Stimulated activated CD8-positive, alpha-beta memory T cell treated with anti-CD3 and anti-CD28 coated beads, Interleukin-12 subunit alpha, Interleukin-12 subunit beta, amount 100 ng/mL, for 4 hours (primary cell): ENCODE results near the gene EXOC4.

ENCODE experiments used
- DNase-seq: peaks from one replicate; pipeline ENCODE4 v3.0.0-alpha.2; 2020; ENCODE audit warnings: low read depth

The EXOC4 gene

GRCh38 chr7:133491846-133492652 lies 239.2 kb downstream of the EXOC4 start:
- no peak for DNase-seq

DNA sequence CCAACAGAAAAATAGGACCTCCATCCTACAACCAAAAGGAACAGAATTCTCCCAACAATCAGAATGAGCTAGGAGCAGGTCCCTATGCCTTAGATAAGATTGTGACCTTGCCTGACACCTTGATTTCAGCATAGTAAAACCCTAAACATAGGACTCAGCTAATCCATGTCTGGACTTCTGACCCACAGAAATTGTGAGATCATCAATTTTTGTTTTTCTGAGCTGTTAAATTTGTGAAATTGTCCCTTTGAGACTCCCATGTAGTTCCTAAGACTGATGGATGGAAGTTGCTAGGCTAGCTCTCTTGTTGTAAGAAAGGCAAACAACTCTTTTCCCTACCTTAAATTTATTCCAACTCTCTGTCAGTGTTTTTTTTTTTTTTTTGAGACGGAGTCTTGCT lies 244.2 kb downstream of the EXOC4 start:
- no peak for DNase-seq

GRCh38 chr7:133501771-133502170 lies 248.9 kb downstream of the EXOC4 start:
- DNase-seq, result no peak

DNA sequence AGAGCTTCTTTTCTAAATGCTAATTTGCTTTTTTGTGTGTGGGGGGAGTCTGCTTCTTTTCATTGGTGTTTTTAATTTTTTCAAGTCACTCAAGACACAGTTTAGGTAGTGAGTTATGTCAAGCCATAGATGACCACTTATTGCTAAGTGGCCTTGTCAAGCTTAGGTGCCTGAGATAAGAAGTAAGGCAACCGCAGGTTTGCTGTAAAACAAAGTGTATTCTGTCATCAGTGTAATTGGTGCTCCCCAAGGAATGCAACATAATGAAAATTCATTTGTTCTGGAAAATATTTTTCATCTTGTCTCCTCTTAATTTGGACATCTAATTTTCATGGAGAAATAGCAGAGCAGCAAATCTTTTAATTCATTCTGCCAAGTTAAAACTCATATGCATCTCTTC lies 249.6 kb downstream of the EXOC4 start:
- DNase-seq, result no peak

DNA sequence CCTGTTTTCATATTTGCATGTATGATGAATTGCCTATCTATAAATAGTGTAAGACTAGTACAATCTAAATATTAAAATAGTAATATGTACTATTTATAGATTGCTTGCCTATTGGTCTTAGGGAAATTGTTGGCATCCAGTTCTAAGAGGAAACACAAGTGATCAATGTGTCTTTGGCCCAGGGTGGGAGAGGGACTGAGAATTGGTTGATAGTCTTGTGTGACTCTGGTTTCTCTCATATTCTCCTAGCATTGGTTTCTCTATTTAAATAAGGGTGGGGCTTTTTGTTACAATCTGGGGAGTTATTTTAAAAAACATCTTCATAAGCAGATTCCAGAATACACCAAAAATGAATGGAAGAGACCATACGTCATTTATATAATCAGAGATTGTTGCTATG lies 250.1 kb downstream of the EXOC4 start:
- DNase-seq, result no peak

- DNase-seq, result no peak
These were observed 251.9 kb downstream of the EXOC4 start for GRCh38 chr7:133504825-133505224.

DNA sequence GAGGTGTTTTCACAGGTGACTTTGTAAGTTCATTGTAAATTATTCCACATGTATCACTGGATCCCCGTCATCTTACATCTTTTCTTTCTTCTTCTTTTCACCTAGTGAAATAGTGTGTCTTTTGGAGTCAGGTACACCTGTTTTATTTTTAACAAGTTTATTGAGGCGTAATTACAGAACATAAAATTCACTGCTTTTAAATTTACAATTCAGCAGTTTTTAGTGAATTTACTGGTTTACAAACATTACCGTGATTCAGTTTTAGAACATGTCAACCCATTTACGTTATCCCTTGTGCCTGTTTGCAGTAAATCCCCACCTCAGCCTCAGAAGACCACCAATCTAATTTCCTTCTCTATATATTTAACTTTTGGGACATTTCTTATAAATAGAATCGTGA lies 256.9 kb downstream of the EXOC4 start:
- no peak for DNase-seq

GRCh38 chr7:133510326-133511055 lies 257.6 kb downstream of the EXOC4 start:
- DNase-seq, result no peak

- no peak for DNase-seq
These were observed 258.4 kb downstream of the EXOC4 start for GRCh38 chr7:133511252-133511651.

- no peak for DNase-seq
These were observed 258.8 kb downstream of the EXOC4 start for GRCh38 chr7:133511708-133512107.

GRCh38 chr7:133512560-133512959 lies 259.7 kb downstream of the EXOC4 start:
- no peak for DNase-seq

GRCh38 chr7:133513608-133514007 lies 260.7 kb downstream of the EXOC4 start:
- DNase-seq, result no peak

- no peak for DNase-seq
These were observed 261.7 kb downstream of the EXOC4 start for GRCh38 chr7:133514551-133514950.

DNA sequence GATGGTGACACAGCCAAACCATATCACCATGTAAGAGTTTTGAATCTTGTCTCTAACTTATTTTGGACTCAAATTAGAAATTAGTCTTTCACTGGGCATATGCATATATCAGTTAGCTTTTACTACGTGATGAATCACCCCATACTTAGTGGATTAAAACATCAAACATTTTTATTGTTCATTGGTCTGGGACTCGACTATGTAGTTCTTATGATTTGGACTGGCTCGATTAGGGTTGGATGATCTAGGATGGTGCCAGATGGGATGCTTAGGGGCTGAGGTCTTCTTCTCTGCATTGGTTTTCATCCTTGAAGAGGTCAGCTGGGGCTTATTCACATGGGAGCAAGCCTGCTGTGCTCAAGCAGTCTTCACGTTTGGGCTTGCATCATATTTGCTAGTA lies 264.9 kb downstream of the EXOC4 start:
- DNase-seq, result no peak

DNA sequence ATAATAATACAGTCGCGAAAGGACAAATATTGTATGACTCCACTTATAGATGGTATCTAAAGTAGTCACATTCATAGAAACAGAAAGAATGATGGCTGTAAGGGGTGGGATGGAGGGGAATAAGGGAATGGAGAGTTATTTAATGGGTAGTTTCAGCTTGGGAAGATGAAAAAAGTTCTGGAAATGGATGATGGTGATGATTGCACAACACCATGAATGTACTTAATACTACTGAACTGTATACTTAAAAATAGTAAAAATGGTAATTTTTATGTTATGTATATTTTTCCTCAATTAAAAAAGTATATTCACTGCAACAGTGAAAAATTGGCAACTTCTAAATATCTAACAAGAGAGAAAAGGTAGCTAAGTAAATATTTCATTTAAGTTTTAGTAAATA lies 265.8 kb downstream of the EXOC4 start:
- no peak for DNase-seq

- DNase-seq, result no peak
These were observed 267.4 kb downstream of the EXOC4 start for GRCh38 chr7:133520248-133520647.

DNA sequence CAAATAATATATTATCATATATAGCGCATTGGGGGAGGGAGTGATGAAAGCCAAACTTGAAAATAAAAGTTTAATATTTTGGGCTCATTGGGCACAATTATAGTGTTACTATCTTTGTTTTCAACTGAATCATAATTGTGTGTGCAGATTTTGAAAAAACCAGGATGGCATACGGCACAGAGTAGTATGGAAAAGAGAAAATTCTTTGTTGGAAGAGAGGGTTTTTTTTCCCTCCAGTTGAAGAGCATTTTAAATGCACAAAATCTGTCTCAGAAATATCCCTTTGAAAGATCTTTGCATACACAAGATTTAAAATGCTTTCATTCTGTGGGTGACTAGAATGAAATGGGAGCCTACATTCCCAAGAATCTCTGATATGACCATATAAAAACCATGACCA lies 269.6 kb downstream of the EXOC4 start:
- no peak for DNase-seq

DNA sequence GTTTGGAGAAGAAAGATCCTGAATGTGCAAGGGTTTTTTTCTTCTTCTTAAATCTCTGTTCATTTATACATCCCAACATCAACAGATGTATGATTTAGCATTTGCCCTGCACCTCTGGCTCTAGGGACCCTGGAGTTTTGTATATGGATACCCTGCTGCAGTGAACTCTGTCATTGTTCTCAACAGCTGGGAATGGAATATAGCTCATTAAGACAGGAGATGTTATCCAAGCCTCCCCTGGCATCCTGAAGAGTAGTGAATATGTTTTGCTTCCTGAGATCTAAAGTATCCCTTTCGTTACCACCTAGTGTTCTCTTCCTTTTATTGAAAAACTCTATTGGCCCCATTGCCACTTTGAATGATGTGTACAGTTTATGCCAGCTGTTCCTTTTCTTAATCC lies 275.9 kb downstream of the EXOC4 start:
- no peak for DNase-seq

- DNase-seq, result no peak
These were observed 277.0 kb downstream of the EXOC4 start for GRCh38 chr7:133529861-133530260.

- no peak for DNase-seq
These were observed 277.8 kb downstream of the EXOC4 start for GRCh38 chr7:133530682-133531081.

- no peak for DNase-seq
These were observed 281.9 kb downstream of the EXOC4 start for GRCh38 chr7:133534816-133535215.

DNA sequence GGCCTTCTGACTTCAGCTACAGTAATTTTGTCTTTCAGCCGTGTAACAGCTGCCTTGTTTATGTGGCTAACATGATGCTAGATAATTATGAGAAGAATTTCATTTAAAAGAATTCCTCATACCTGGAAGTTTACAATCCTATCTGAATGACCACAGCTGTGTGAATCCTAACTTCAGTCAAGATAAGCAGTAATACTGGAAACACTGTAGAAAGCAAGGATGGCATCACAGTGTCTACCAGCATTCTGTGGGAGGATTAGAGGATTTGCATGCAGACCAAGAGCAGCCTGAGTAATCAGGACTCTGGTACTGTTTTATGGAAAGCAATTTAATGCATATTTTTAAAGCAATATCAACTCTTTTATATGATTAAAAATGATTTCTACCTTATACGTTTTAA lies 282.4 kb downstream of the EXOC4 start:
- DNase-seq, result no peak

DNA sequence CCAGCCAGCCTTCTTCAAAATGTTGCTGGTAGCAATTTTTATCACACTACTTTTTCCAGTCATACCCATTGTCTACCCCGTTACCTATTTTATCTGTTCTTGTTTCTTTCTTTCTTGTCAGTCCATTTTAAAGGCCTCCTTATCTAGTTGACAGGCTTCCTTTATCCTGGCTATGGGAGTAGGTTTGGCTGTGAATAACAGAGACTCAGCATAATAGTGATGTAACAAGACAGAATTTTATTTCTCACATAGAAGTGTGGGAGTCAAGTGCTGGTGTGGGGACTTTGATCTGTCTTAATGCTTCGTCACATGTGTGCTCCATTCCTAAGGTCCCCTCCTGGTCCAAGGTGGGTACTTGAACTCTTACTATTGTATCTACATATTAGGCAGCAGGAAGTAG lies 283.6 kb downstream of the EXOC4 start:
- no peak for DNase-seq

DNA sequence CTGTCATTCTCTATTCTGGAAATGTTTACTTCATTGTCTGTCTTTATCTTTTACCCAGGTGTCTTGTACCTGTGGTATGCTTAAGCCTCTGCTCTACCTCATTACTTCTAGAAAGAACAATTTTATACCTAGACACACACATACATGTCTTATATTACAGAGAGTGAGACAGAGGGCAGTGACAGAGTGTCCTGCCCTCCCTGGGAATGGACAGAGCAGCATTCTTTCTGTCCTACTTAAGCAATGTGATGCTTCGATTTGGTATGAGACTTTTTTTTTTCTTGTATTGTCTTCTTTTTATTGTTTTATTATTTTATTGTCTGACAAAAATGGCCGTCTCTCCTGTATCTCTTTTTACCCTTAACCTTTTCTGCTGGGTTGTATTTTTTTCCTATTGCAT lies 286.1 kb downstream of the EXOC4 start:
- no peak for DNase-seq
